Activated CD4-positive, alpha-beta T cell treated with anti-CD3 and anti-CD28 coated beads, Interleukin-2, amount 10 ng/mL, durations not matched to agents 7 days and 5 days (primary cell): Measurements from ENCODE around the gene SLC25A44. TPM values are rescaled to one million over a fixed set of nuclear protein-coding genes. Genes with fewer than 3 reads are reported as not detected.
"Not testable (repeated sequence)": the region's sequence is repeated elsewhere in the genome, so short reads cannot be mapped to it uniquely, and the experiment has no call there.

Experiments
- CTCF ChIA-PET: fragments of 350-600 bp; sonication (Branson Sonifier 250); formaldehyde crosslinking; loops from one replicate; lab custom pipeline; 2021; ENCODE audit warnings: antibody characterized with exemption; lab: Charles Lee
- POLR2A ChIA-PET: fragments of 350-600 bp; sonication (Branson Sonifier 250); formaldehyde crosslinking; loops from one replicate; lab custom pipeline; 2021; ENCODE audit warnings: antibody characterized with exemption; lab: Charles Lee
- DNase-seq: peaks from one replicate; pipeline ENCODE4 v3.0.0-alpha.2; 2020
- H3K27ac Mint-ChIP-seq: one replicate; pipeline ENCODE4 v1.8.0; 2021; ENCODE audit warnings: mild to moderate bottlenecking, moderate library complexity, mixed read lengths
- H3K27me3 Mint-ChIP-seq: one replicate; pipeline ENCODE4 v1.8.0; 2021; ENCODE audit warnings: mixed read lengths
- H3K36me3 Mint-ChIP-seq: one replicate; pipeline ENCODE4 v1.8.0; 2021; ENCODE audit warnings: low read depth, mixed read lengths
- H3K4me1 Mint-ChIP-seq: one replicate; pipeline ENCODE4 v1.8.0; 2021; ENCODE audit warnings: mixed read lengths
- H3K4me3 Mint-ChIP-seq: one replicate; pipeline ENCODE4 v1.8.0; 2021; ENCODE audit warnings: mild to moderate bottlenecking, moderate library complexity, mixed read lengths
- H3K9me3 Mint-ChIP-seq: one replicate; pipeline ENCODE4 v1.8.0; 2021; ENCODE audit warnings: mixed read lengths
- total RNA-seq, 2 experiments: library from RNA; stranded (reverse); gene quantifications; one replicate each; pipeline ENCODE4 v1.2.3, GENCODE V29; 2021

SLC25A44 gene
- total RNA-seq, 2 experiments from 2014 or later = 27.5 to 28.0 TPM

DNA sequence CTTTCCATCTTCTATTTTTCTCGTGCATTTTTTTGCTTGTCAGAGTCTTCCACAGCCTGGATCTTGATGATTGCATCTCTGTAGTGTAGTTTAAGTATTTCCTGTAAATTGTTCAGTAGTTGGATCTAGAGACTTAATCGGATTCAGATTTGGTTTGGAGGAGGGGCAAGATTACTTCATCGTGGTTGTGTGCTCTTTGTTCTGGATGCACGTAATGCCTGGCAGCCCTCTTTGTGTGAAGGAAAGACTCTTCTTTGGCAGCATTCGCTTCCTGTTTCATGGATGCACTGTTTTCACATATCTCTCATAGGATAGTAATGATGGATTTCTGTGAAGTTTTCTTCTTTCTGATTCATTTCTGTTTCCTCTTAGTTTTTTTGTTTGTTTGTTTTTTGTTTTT is 26.4 kb upstream of the SLC25A44 start:
- peaks cover 14% of the 10 kb centered on the region for H3K4me1 Mint-ChIP-seq
- ChIA-PET CTCF (interaction anchor here (1.4 to 1.9 kb wide), 2 partner anchors 9 to 58 kb away, joined by 3 to 5 read pairs; no protein-coding TSS in a partner anchor), POLR2A (no interaction called here)
- H3K9me3 Mint-ChIP-seq = peaks cover 7% of the 10 kb centered on the region
- H3K36me3 Mint-ChIP-seq = peaks cover 21% of the 10 kb centered on the region
- no peaks in the 10 kb centered on the region for H3K27me3 Mint-ChIP-seq
- no peak overlapping the region for H3K27ac Mint-ChIP-seq
- no peak overlapping the region for H3K4me3 Mint-ChIP-seq
- no peak for DNase-seq

DNA sequence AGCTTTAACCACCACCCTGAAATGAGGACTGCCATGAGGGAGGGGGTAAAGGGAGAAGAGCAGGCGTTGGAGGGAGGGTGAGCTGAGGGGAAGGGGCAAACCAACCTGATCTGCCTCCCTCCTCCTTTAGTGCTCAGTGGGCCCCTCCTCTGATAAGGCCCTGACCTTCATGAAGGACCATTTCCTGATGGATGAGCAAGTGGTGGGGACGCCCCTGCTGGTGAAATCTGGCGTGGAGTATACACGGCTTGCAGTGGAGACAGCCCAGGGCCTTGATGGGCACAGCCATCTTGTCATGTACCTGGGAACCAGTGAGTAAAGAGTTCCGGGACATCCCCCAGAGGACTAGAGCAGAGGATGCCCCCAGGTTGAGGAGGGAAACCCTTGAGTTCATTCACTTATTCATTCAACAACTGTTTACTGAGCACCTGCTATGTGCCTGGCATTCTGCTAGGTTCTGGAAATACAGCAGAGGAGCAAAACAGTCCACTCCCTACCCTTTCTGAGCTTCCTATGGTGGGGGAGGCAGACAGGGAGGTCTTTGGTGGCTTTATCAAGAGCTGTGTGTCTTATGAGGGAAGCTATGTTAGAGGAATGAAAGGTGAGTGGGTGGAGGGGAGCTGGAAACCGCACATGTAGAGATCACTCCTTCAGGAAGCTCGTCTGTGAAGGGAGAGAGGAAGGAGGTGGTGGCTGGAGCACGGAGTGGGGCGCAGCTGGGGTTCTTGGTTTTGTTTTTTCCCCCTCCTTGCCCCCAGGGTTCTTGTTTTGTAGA is 21.0 kb upstream of the SLC25A44 start:
- H3K27ac Mint-ChIP-seq = peak overlapping the region; percentile 62
- POLR2A ChIA-PET = interaction anchor here (1.1 kb wide), 1 partner anchor 11 kb away, joined by 4 read pairs; no protein-coding TSS in a partner anchor
- H3K4me1 Mint-ChIP-seq = peaks cover 29% of the 10 kb centered on the region

DNA sequence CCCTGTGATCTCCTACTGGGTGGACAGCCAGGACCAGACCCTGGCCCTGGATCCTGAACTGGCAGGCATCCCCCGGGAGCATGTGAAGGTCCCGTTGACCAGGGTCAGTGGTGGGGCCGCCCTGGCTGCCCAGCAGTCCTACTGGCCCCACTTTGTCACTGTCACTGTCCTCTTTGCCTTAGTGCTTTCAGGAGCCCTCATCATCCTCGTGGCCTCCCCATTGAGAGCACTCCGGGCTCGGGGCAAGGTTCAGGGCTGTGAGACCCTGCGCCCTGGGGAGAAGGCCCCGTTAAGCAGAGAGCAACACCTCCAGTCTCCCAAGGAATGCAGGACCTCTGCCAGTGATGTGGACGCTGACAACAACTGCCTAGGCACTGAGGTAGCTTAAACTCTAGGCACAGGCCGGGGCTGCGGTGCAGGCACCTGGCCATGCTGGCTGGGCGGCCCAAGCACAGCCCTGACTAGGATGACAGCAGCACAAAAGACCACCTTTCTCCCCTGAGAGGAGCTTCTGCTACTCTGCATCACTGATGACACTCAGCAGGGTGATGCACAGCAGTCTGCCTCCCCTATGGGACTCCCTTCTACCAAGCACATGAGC is 17.2 kb upstream of the SLC25A44 start:
- DNase-seq = no peak
- Mint-ChIP-seq H3K27me3 (no peaks in the 10 kb centered on the region), H3K4me3 (no peak overlapping the region), H3K36me3 (peaks cover 23% of the 10 kb centered on the region), H3K9me3 (no peaks in the 10 kb centered on the region), H3K4me1 (peaks cover 37% of the 10 kb centered on the region), H3K27ac (peak overlapping the region; percentile 57)
- CTCF ChIA-PET = interaction anchor here (0.8 to 1.2 kb wide), 7 partner anchors 8 to 81 kb away, joined by 3 to 5 read pairs (median 3); no protein-coding TSS in a partner anchor
- POLR2A ChIA-PET = no interaction called here

More for the DNA sequence above, 21.0 kb upstream of the SLC25A44 start:
- Mint-ChIP-seq H3K4me3 (no peak overlapping the region), H3K27me3 (no peaks in the 10 kb centered on the region), H3K9me3 (no peaks in the 10 kb centered on the region), H3K36me3 (peaks cover 19% of the 10 kb centered on the region)
- CTCF ChIA-PET = interaction anchor here (0.6 to 2.1 kb wide), 13 partner anchors 7 to 170 kb away, joined by 3 to 6 read pairs (median 3); no protein-coding TSS in a partner anchor
- DNase-seq = no peak

DNA sequence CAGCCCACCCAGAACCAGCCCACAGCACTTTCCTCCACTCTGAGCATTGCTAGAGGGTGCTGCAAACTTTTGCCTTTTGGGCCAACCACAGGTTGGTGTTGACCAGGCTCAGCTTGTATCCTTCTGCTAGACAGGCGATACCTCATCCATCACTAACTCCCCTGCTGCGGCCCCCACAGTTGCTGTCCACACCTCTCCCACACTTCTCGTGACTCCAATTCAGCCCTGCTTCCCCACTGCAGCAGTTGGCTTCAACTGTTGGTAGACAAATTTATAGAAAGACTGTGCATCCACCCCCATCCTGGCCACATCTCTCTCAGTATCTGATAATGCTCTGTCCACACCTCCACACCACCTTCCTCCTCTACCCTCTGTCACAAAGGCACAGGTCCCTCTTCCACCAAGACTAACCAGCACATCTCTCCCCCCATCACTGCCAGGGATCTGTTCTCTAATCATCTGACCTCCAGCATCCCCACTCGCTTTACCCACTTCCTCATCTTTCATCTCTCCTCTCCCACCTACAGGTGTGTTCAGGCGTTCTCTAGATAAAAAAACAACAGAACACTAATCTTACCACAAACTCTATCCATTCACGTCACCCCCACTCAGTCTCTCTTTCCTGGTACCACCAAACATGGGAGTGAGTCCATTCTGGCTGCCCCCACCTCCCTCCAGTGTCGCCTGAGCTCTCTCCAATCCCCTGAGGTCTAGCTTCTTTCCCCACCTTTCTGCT is 15.8 kb upstream of the SLC25A44 start:
- Mint-ChIP-seq H3K27me3 (no peaks in the 10 kb centered on the region), H3K4me1 (peaks cover 30% of the 10 kb centered on the region), H3K4me3 (peak overlapping the region; percentile 1), H3K36me3 (peaks cover 18% of the 10 kb centered on the region), H3K9me3 (no peaks in the 10 kb centered on the region), H3K27ac (peak overlapping the region; percentile 79)
- DNase-seq = peak; percentile 57
- ChIA-PET POLR2A (interaction anchor here (0.6 kb wide), 1 partner anchor 37 kb away, joined by 3 read pairs; no protein-coding TSS in a partner anchor), CTCF (interaction anchor here (0.6 to 1.1 kb wide), 4 partner anchors 22 to 836 kb away, joined by 3 to 4 read pairs (median 3); no protein-coding TSS in a partner anchor)

DNA sequence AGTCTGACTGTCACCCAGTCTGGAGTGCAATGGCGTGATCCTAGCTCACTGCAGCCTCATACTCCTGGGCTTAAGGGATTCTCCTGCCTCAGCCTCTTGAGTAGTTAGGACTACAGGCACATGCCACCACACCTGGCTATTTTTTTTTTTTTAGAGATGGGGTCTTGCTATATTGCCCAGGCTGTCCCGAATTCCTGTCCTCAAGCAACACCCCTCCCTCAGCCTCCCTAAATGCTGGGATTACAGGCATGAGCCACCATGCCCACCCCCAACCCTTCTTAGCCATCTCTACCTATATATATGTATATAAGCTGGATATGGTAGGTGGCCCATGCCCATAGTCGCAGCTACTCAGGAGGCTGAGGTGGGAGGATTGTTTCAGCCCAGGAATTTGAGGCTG is 13.4 kb upstream of the SLC25A44 start:
- no peak overlapping the region for H3K4me3 Mint-ChIP-seq
- ChIA-PET CTCF (interaction anchor here (1.1 kb wide), 2 partner anchors 9 to 19 kb away, joined by 3 to 4 read pairs; no protein-coding TSS in a partner anchor), POLR2A (no interaction called here)
- DNase-seq = no peak
- H3K9me3 Mint-ChIP-seq = no peaks in the 10 kb centered on the region
- H3K27ac Mint-ChIP-seq = no peak overlapping the region
- no peaks in the 10 kb centered on the region for H3K27me3 Mint-ChIP-seq
- peaks cover 24% of the 10 kb centered on the region for H3K4me1 Mint-ChIP-seq
- H3K36me3 Mint-ChIP-seq = peaks cover 11% of the 10 kb centered on the region

DNA sequence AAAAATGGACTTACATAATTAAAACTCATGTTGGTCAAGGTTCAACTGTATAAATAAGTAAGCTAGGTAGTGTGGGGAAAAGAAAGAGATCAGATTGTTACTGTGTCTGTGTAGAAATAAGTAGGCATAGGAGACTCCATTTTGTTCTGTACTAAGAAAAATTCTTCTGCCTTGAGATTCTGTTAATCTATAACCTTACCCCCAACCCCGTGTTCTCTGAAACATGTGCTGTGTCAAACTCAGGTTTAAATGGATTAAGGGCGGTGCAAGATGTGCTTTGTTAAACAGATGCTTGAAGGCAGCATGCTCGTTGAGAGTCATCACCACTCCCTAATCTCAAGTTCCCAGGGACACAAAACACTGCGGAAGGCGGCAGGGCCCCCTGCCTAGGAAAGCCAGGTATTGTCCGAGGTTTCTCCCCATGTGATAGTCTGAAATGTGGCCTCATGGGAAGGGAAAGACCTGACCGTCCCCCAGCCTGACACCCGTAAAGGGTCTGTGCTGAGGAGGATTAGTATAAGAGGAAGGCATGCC is 12.4 kb upstream of the SLC25A44 start:
- Mint-ChIP-seq H3K36me3 (peaks cover 12% of the 10 kb centered on the region), H3K4me1 (peaks cover 22% of the 10 kb centered on the region)
- H3K4me3 Mint-ChIP-seq, DNase-seq, H3K27me3 Mint-ChIP-seq, H3K9me3 Mint-ChIP-seq, H3K27ac Mint-ChIP-seq, POLR2A ChIA-PET: not testable (repeated sequence)
- CTCF ChIA-PET = interaction anchor here (1.1 kb wide), 1 partner anchor 20 kb away, joined by 4 read pairs; no protein-coding TSS in a partner anchor

DNA sequence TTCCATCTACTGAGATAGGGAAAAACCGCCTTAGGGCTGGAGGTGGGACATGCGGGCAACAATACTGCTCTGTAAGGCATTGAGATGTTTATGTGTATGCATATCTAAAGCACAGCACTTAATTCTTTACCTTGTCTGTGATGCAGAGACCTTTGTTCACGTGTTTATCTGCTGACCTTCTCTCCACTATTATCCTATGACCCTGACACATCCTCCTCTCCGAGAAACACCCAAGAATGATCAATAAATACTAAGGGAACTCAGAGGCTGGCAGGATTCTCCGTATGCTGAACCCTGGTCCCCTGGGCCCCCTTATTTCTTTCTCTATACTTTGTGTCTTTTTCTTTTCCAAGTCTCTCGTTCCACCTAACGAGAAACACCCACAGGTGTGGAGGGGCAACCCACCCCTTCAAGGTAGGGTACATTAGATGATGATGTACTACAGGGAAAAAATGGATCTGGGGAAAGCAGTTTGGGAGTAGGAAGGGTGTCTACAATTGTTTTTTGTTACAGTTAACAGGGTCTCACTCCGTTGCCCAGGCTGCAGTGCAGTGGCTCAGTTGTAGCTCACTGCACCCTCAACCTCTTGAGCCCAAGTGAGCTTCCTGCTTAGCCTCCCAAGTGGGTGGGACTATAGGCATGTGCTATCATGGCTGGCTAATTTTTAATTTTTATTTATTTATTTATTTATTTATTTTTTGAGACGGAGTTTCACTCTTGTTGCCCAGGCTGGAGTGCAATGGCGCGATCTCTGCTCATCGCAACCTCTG is 11.7 kb upstream of the SLC25A44 start:
- Mint-ChIP-seq H3K4me1 (peaks cover 16% of the 10 kb centered on the region), H3K9me3 (peaks cover 12% of the 10 kb centered on the region), H3K36me3 (peaks cover 19% of the 10 kb centered on the region)
- H3K27me3 Mint-ChIP-seq, H3K4me3 Mint-ChIP-seq, H3K27ac Mint-ChIP-seq, DNase-seq, POLR2A ChIA-PET: not testable (repeated sequence)
- CTCF ChIA-PET = interaction anchor here (1.0 kb wide), 1 partner anchor 37 kb away, joined by 3 read pairs; no protein-coding TSS in a partner anchor

DNA sequence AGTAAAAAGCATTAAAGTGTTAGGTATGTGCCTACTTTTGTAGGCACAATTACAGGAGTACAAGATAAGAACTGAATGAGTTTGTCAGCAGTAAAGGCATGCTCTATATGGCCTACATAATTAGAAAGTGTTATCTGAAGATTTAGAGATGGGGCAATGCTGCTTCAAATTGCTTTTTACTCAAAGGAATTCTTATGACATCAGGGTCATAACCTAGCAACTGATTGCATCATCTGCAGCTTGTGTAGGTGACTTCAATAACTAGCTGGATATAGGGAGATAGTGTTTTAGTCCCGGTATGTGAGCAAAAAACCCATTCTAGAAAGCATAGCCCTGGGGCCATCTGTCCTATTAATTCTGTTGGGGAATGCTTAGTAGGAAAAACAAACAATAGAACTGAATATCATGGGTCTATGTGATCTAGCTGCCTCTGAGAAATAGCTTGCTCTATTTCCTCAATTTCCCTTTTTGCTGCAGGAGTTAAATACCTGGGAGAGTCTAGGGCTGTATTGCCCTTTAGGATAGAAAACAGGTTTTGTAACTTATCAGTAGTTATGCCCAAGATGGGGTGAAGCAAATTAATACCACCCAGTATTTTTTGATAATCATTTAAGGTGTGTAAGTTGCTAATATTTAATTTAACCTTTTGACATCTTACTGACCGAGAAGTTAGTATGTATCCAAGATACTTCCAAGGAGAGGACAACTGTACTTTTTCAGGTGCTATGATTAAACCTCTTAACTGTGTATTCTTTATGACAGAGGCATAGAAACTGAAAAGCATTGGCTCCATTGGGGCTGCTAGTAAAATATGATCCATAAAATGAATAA is 7.3 kb upstream of the SLC25A44 start:
- POLR2A ChIA-PET, DNase-seq, H3K4me3 Mint-ChIP-seq, H3K27me3 Mint-ChIP-seq, H3K4me1 Mint-ChIP-seq, H3K27ac Mint-ChIP-seq: not testable (repeated sequence)
- CTCF ChIA-PET = interaction anchor here (1.1 kb wide), 1 partner anchor 13 kb away, joined by 3 read pairs; no protein-coding TSS in a partner anchor
- Mint-ChIP-seq H3K9me3 (peaks cover 21% of the 10 kb centered on the region), H3K36me3 (peaks cover 18% of the 10 kb centered on the region)

DNA sequence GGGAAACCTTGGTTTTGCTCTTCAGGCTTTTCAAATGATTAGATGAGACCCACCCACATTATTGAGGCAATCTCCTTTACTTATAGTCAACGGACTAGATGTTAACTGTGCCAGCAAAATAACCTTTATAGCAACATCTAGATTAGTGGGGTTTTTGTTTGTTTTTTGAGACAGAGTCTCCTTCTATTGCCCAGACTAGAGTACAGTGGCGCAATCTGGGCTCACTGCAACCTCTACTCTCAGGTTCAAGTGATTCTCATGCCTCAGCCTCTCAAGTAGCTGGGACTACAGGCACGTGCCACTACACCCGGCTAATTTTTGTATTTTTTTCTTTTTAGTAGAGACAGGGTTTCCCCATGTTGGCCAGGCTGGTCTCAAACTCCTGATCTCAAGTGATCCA is 3.6 kb upstream of the SLC25A44 start:
- POLR2A ChIA-PET, H3K27me3 Mint-ChIP-seq, H3K4me3 Mint-ChIP-seq, H3K27ac Mint-ChIP-seq, DNase-seq: not testable (repeated sequence)
- Mint-ChIP-seq H3K4me1 (peaks cover 26% of the 10 kb centered on the region), H3K36me3 (peaks cover 27% of the 10 kb centered on the region), H3K9me3 (peaks cover 21% of the 10 kb centered on the region)
- CTCF ChIA-PET = interaction anchor here (0.9 to 1.3 kb wide), 2 partner anchors 11 to 14 kb away, joined by 3 read pairs; no protein-coding TSS in a partner anchor

DNA sequence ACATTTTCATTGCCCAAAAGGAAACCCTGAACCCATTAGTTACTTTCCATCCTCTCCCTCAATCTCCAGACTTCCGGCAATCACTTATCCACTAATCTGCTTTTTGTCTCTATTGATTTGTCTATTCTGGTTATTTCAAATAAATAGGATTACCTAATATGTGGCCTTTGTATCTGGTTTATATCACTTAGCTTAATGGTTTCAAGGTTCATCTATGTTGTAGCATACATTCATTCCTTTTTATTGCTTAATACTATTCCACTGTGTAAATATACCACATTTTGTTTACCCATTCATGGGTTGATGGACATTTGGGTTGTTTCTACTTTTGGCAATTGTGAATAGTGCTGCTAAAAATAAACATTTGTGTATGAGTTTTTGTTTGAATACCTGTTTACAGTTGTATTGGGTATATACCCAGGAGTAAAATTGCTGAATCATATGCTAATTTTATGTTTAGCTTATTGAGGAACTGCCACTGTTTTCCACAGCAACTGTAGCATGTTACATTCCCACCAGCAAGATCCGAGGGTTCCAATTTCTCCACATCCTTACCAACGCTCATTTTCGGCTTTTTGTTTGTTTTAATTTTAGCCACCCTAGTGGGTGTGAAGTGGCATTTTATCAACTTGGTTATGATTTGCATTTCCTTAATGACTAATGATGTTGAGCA is 2.5 kb upstream of the SLC25A44 start:
- Mint-ChIP-seq H3K4me3 (no peak overlapping the region), H3K27me3 (no peaks in the 10 kb centered on the region), H3K36me3 (peaks cover 30% of the 10 kb centered on the region), H3K27ac (no peak overlapping the region), H3K4me1 (peaks cover 38% of the 10 kb centered on the region), H3K9me3 (peaks cover 16% of the 10 kb centered on the region)
- CTCF ChIA-PET = interaction anchor here (1.0 kb wide), 1 partner anchor 27 kb away, joined by 4 read pairs; no protein-coding TSS in a partner anchor
- no peak for DNase-seq
- POLR2A ChIA-PET = no interaction called here
